SK-N-SH (cell line): Measurements from ENCODE around the gene BTNL8. TPM values are rescaled to one million over a fixed set of nuclear protein-coding genes. Genes with fewer than 3 reads are reported as not detected.

Source experiments
- CTCF ChIA-PET: fragments of 300-600, 350-600 bp; formaldehyde crosslinking; extraction: SDS; loops from one replicate; lab custom pipeline; 2021; lab: Yijun Ruan, JAX
- POLR2A ChIA-PET: fragments of 350-600 bp; sonication (Branson Sonifier 250); formaldehyde crosslinking; extraction: SDS; loops from one replicate; lab custom pipeline; 2020; ENCODE audit warnings: antibody characterized with exemption, inconsistent platforms; lab: Yijun Ruan, JAX
- DNase-seq: peaks from one replicate; pipeline ENCODE4 v3.0.0; 2012
- H2AFZ ChIP-seq: fragments of 200-600 bp; sonication (generic); 2 replicates; pipeline ENCODE4 v1.8.1; 2016; ENCODE audit warnings: antibody characterized with exemption, mild to moderate bottlenecking, low read depth
- H3F3A ChIP-seq: fragments of 200-600 bp; sonication (generic); replicated peaks from 2 replicates; pipeline ENCODE3; 2016; ENCODE audit warnings: antibody characterized with exemption, mild to moderate bottlenecking; ENCODE audit not compliant: insufficient read depth
- H3K27ac ChIP-seq, 2 experiments: fragments of 200-500 bp in 1 of 2; fragments of 200-600 bp in 1 of 2; sonication (Bioruptor generic) in 1 of 2; sonication (generic), shearing (Covaris generic) in 1 of 2; 2 replicates each; pipeline versions ENCODE4 v1.5.1 to v1.6.1; 2014 to 2016; ENCODE audit warnings: low read depth in 2 of 2, inconsistent platforms in 1 of 2, low read length in 1 of 2, mild to moderate bottlenecking in 1 of 2, mixed read lengths in 1 of 2
- H3K27me3 ChIP-seq: fragments of 200-600 bp; sonication (generic), shearing (Covaris generic); 2 replicates; pipeline ENCODE4 v1.6.1; 2016; ENCODE audit warnings: mixed run types; ENCODE audit not compliant: insufficient read depth
- H3K36me3 ChIP-seq, 2 experiments: fragments of 200-500 bp in 1 of 2; fragments of 200-600 bp in 1 of 2; sonication (Bioruptor generic) in 1 of 2; sonication (generic) in 1 of 2; replicated peaks in 1 of 2; 2 replicates each; pipeline versions ENCODE3 to v1.5.1; 2014 to 2016; ENCODE audit warnings: low read length in 1 of 2, mild to moderate bottlenecking in 1 of 2; ENCODE audit not compliant: insufficient read depth in 2 of 2, control insufficient read depth in 1 of 2
- H3K4me1 ChIP-seq, 2 experiments: fragments of 200-500 bp in 1 of 2; fragments of 200-600 bp in 1 of 2; sonication (Bioruptor generic) in 1 of 2; sonication (generic), shearing (Covaris generic) in 1 of 2; 2 replicates each; pipeline versions ENCODE4 v1.5.1 to v1.6.1; 2014 to 2016; ENCODE audit warnings: low read depth in 1 of 2, low read length in 1 of 2, mixed run types in 1 of 2; ENCODE audit not compliant: insufficient read depth in 2 of 2, control insufficient read depth in 1 of 2
- H3K4me2 ChIP-seq: fragments of 200-600 bp; sonication (generic), shearing (Covaris generic); 2 replicates; pipeline ENCODE4 v1.6.1; 2017; ENCODE audit warnings: mixed run types
- H3K4me3 ChIP-seq, 2 experiments: fragments of 200-500 bp in 1 of 2; fragments of 200-600 bp in 1 of 2; sonication (Bioruptor generic) in 1 of 2; sonication (generic), shearing (Covaris generic) in 1 of 2; 2 replicates each; pipeline versions ENCODE4 v1.5.1 to v1.8.1; 2014 to 2016; ENCODE audit warnings: low read depth in 2 of 2, inconsistent platforms in 1 of 2, low read length in 1 of 2, mild to moderate bottlenecking in 1 of 2, mixed read lengths in 1 of 2, moderate library complexity in 1 of 2
- H3K79me2 ChIP-seq: fragments of 200-600 bp; sonication (generic); 2 replicates; pipeline ENCODE4 v1.8.1; 2017; ENCODE audit warnings: mild to moderate bottlenecking; ENCODE audit not compliant: insufficient read depth
- H3K9ac ChIP-seq: fragments of 200-600 bp; sonication (generic); 2 replicates; pipeline ENCODE4 v1.6.1; 2017; ENCODE audit warnings: mixed run types
- H3K9me2 ChIP-seq: fragments of 200-600 bp; sonication (generic); 2 replicates; pipeline ENCODE4 v1.6.1; 2017; ENCODE audit warnings: mixed run types
- H3K9me3 ChIP-seq: fragments of 200-600 bp; sonication (generic); 2 replicates; pipeline ENCODE4 v1.6.1; 2017; ENCODE audit warnings: mixed run types, mild to moderate bottlenecking, moderate library complexity
- H4K20me1 ChIP-seq: fragments of 200-600 bp; sonication (generic); 2 replicates; pipeline ENCODE4 v1.6.1; 2017; ENCODE audit warnings: mild to moderate bottlenecking, mixed run types; ENCODE audit not compliant: insufficient read depth
- CTCF ChIP-seq: fragments of 200-600 bp; sonication (generic); IDR thresholded peaks from 2 replicates; pipeline ENCODE4 v1.6.1; 2017; ENCODE audit warnings: antibody characterized with exemption, mild to moderate bottlenecking, moderate library complexity
- EZH2phosphoT487 ChIP-seq: fragments of 200-600 bp; sonication (generic); IDR thresholded peaks from 2 replicates; pipeline ENCODE4 v1.6.1; 2017; ENCODE audit warnings: low read depth, mixed run types, mild to moderate bottlenecking, antibody characterized with exemption, moderate library complexity, borderline replicate concordance
- FOSL2 ChIP-seq: IDR thresholded peaks from 2 replicates; pipeline ENCODE4 v1.4.0; 2012; ENCODE audit warnings: low read depth, mild to moderate bottlenecking, moderate library complexity, borderline replicate concordance
- GATA2 ChIP-seq: sonication (generic); formaldehyde crosslinking; IDR thresholded peaks from 2 replicates; pipeline ENCODE4 v1.5.0; 2020; ENCODE audit warnings: mild to moderate bottlenecking, missing genetic modification reagents
- IRF3 ChIP-seq: fragments of 150-350 bp; IDR thresholded peaks from 2 replicates; pipeline ENCODE4 v1.6.1; 2016; ENCODE audit warnings: mild to moderate bottlenecking, low read depth, low read length
- MEF2A ChIP-seq: IDR thresholded peaks from 2 replicates; pipeline ENCODE4 v1.4.0; 2012; ENCODE audit warnings: low read depth, borderline replicate concordance
- NFIC ChIP-seq: IDR thresholded peaks from 2 replicates; pipeline ENCODE4 v1.4.0; 2012; ENCODE audit warnings: borderline replicate concordance
- NRF1 ChIP-seq: IDR thresholded peaks from 2 replicates; pipeline ENCODE4 v1.6.1; 2012; ENCODE audit warnings: low read depth, mild to moderate bottlenecking, low read length
- POLR2AphosphoS5 ChIP-seq: IDR thresholded peaks from 2 replicates; pipeline ENCODE4 v1.6.1; 2012; ENCODE audit warnings: low read depth, low read length
- RFX5 ChIP-seq: IDR thresholded peaks from 2 replicates; pipeline ENCODE4 v1.6.1; 2012; ENCODE audit warnings: mild to moderate bottlenecking, improper control_type of control experiment, low read length
- SIN3A ChIP-seq: IDR thresholded peaks from 2 replicates; pipeline ENCODE4 v1.6.1; 2012; ENCODE audit warnings: low read depth, mild to moderate bottlenecking, low read length, moderate library complexity, borderline replicate concordance
- SMC3 ChIP-seq: IDR thresholded peaks from 2 replicates; pipeline ENCODE4 v1.6.1; 2012; ENCODE audit warnings: low read depth, low read length, improper control_type of control experiment
- TEAD4 ChIP-seq: IDR thresholded peaks from 2 replicates; pipeline ENCODE4 v1.4.0; 2012; ENCODE audit warnings: mild to moderate bottlenecking, borderline replicate concordance; ENCODE audit not compliant: insufficient read depth
- YY1 ChIP-seq: IDR thresholded peaks from 2 replicates; pipeline ENCODE4 v1.4.0; 2012; ENCODE audit warnings: low read depth, mild to moderate bottlenecking
- WGBS: methylation state at CpG from one replicate; pipeline ENCODE4 v1.1.6; 2017; ENCODE audit warnings: low lambda C conversion rate; 5-methylcytosine and 5-hydroxymethylcytosine counted together
- polyA plus RNA-seq, 3 experiments: library from polyadenylated mRNA; depleted of rRNA; stranded (reverse); fragments of >200 nt; gene quantifications; 2 replicates each; pipeline ENCODE4 v1.2.3, GENCODE V29; 2012
- TF ChIP-seq, protein P1 (sequence below): fragments of 150-350 bp; IDR thresholded peaks from 2 replicates; pipeline ENCODE4 v1.6.1; 2017; ENCODE audit warnings: antibody characterized with exemption, low read length, low read depth, borderline replicate concordance
- TF ChIP-seq, protein P2 (sequence below): IDR thresholded peaks from 2 replicates; pipeline ENCODE4 v1.4.0; 2012; ENCODE audit warnings: low read depth
- TF ChIP-seq, protein P3 (sequence below): IDR thresholded peaks from 2 replicates; pipeline ENCODE4 v1.6.1; 2012; ENCODE audit warnings: mild to moderate bottlenecking, low read depth, low read length, moderate library complexity

The BTNL8 gene
- polyA plus RNA-seq, 1 of the 3 experiments (the other 2 are of a cell fraction): not detected

GRCh38 chr5:180862645-180863044, 36.3 kb upstream of the BTNL8 start:
- Histone ChIP-seq H3K9me2 (no peaks in the 10 kb centered on the region), H3K36me3 (peaks cover 3 to 4% of the 10 kb centered on the region in 2 experiments), H3K4me1 (no peaks in the 10 kb centered on the region; a peak in 2 of 4 replicates), H3K4me3 (no peak overlapping the region), H3K4me2 (no peak overlapping the region), H4K20me1 (no peaks in the 10 kb centered on the region), H3K79me2 (peaks cover 28% of the 10 kb centered on the region), H2AFZ (no peak overlapping the region), H3F3A (peaks cover 8% of the 10 kb centered on the region), H3K9me3 (no peaks in the 10 kb centered on the region), H3K9ac (no peak overlapping the region), H3K27ac (no peak overlapping the region), H3K27me3 (peaks cover 6% of the 10 kb centered on the region; the same call in 1 of the 2 replicates)
- CTCF ChIA-PET: interaction anchor here (0.6 to 1.3 kb wide), 4 partner anchors 10 to 78 kb away, joined by 3 to 4 read pairs (median 3); no protein-coding TSS in a partner anchor
- TF ChIP-seq NFIC: no peak
- TF ChIP-seq, protein P1, sequence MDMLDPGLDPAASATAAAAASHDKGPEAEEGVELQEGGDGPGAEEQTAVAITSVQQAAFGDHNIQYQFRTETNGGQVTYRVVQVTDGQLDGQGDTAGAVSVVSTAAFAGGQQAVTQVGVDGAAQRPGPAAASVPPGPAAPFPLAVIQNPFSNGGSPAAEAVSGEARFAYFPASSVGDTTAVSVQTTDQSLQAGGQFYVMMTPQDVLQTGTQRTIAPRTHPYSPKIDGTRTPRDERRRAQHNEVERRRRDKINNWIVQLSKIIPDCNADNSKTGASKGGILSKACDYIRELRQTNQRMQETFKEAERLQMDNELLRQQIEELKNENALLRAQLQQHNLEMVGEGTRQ: no peak
- TF ChIP-seq EZH2phosphoT487: no peak
- no peak for TF ChIP-seq YY1
- no peak for TF ChIP-seq MEF2A
- no peak for TF ChIP-seq SIN3A
- TF ChIP-seq NRF1: no peak
- no peak for TF ChIP-seq IRF3
- TF ChIP-seq CTCF: no peak
- TF ChIP-seq SMC3: no peak
- TF ChIP-seq, protein P2, sequence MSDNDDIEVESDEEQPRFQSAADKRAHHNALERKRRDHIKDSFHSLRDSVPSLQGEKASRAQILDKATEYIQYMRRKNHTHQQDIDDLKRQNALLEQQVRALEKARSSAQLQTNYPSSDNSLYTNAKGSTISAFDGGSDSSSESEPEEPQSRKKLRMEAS: no peak
- TF ChIP-seq FOSL2: no peak
- TF ChIP-seq GATA2 (CRISPR knock-in tag): no peak
- TF ChIP-seq, protein P3, sequence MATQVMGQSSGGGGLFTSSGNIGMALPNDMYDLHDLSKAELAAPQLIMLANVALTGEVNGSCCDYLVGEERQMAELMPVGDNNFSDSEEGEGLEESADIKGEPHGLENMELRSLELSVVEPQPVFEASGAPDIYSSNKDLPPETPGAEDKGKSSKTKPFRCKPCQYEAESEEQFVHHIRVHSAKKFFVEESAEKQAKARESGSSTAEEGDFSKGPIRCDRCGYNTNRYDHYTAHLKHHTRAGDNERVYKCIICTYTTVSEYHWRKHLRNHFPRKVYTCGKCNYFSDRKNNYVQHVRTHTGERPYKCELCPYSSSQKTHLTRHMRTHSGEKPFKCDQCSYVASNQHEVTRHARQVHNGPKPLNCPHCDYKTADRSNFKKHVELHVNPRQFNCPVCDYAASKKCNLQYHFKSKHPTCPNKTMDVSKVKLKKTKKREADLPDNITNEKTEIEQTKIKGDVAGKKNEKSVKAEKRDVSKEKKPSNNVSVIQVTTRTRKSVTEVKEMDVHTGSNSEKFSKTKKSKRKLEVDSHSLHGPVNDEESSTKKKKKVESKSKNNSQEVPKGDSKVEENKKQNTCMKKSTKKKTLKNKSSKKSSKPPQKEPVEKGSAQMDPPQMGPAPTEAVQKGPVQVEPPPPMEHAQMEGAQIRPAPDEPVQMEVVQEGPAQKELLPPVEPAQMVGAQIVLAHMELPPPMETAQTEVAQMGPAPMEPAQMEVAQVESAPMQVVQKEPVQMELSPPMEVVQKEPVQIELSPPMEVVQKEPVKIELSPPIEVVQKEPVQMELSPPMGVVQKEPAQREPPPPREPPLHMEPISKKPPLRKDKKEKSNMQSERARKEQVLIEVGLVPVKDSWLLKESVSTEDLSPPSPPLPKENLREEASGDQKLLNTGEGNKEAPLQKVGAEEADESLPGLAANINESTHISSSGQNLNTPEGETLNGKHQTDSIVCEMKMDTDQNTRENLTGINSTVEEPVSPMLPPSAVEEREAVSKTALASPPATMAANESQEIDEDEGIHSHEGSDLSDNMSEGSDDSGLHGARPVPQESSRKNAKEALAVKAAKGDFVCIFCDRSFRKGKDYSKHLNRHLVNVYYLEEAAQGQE: no peak
- TF ChIP-seq RFX5: no peak
- no peak for TF ChIP-seq POLR2AphosphoS5
- no peak for TF ChIP-seq TEAD4
- DNase-seq: no peak
- 94% methylated on average over 11 of the region's 11 CpGs for WGBS
- POLR2A ChIA-PET: no interaction called here
